ENCODE results near the gene POLK.
"Not testable (repeated sequence)": the region's sequence is repeated elsewhere in the genome, so short reads cannot be mapped to it uniquely, and the experiment has no call there.

The POLK gene

GRCh38 chr5:75521195-75521594 lies 9.5 kb downstream of the POLK start:
- in situ Hi-C loops (cut with MboI; ENCODE audit: low sequenced_read_pairs) = no loop called here
- no peaks in the 10 kb centered on the region for H3K27me3 ChIP-seq (ENCODE audit: low read depth)
- no peak overlapping the region for H3K4me3 ChIP-seq
- peaks cover 6% of the 10 kb centered on the region; the same call in 1 of the 2 replicates for H3K9me3 ChIP-seq
- no peaks in the 10 kb centered on the region for H3K4me1 ChIP-seq
- no peaks in the 10 kb centered on the region for H3K36me3 ChIP-seq (replicated peaks)
- DNase-seq (ENCODE audit: low spot score in 2 of 2) = no peak

- in situ Hi-C loops (cut with MboI; ENCODE audit: low sequenced_read_pairs) = no loop called here
- H3K27me3 ChIP-seq (ENCODE audit: low read depth) = no peaks in the 10 kb centered on the region
- no peaks in the 10 kb centered on the region for H3K36me3 ChIP-seq (replicated peaks)
- no peak overlapping the region for H3K4me3 ChIP-seq
- no peak for DNase-seq (ENCODE audit: low spot score in 2 of 2)
- H3K4me1 ChIP-seq = no peaks in the 10 kb centered on the region
- H3K9me3 ChIP-seq = peaks cover 6% of the 10 kb centered on the region; the same call in 1 of the 2 replicates
These were observed 10.3 kb downstream of the POLK start for GRCh38 chr5:75522025-75522424.

DNA sequence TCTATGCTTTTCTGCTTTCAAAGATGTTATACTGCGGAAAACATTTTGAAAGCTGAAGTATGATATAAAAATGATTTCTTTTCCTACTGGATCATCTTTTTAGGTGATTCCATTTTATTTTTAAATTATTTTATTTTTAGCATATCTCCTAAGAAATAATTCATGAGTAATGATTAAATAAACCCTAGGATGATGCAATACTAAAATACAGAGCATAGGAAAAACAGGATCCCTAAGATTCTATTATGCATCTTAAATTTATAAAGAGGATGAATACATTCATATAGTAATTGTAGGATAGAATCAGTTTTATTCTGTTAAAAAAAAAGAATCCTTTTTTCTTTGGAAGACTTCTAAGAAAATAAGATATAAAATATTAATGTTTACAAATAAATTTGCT lies 10.9 kb downstream of the POLK start:
- DNase-seq (ENCODE audit: low spot score in 2 of 2) = no peak
- Histone ChIP-seq H3K4me3 (no peak overlapping the region), H3K4me1 (no peaks in the 10 kb centered on the region), H3K9me3 (peaks cover 6% of the 10 kb centered on the region; the same call in 1 of the 2 replicates), H3K27me3 (ENCODE audit: low read depth) (no peaks in the 10 kb centered on the region), H3K36me3 (replicated peaks) (no peaks in the 10 kb centered on the region)
- in situ Hi-C loops (cut with MboI; ENCODE audit: low sequenced_read_pairs) = no loop called here

GRCh38 chr5:75523275-75523674 lies 11.6 kb downstream of the POLK start:
- no peaks in the 10 kb centered on the region for H3K4me1 ChIP-seq
- in situ Hi-C loops (cut with MboI; ENCODE audit: low sequenced_read_pairs) = no loop called here
- H3K4me3 ChIP-seq = no peak overlapping the region
- no peak for DNase-seq (ENCODE audit: low spot score in 2 of 2)
- peaks cover 6% of the 10 kb centered on the region; the same call in 1 of the 2 replicates for H3K9me3 ChIP-seq
- H3K27me3 ChIP-seq (ENCODE audit: low read depth) = no peaks in the 10 kb centered on the region
- no peaks in the 10 kb centered on the region for H3K36me3 ChIP-seq (replicated peaks)

- no peak for DNase-seq (ENCODE audit: low spot score in 2 of 2)
- H3K9me3 ChIP-seq = peaks cover 6% of the 10 kb centered on the region; the same call in 1 of the 2 replicates
- no peaks in the 10 kb centered on the region for H3K4me1 ChIP-seq
- H3K4me3 ChIP-seq = no peak overlapping the region
- H3K36me3 ChIP-seq (replicated peaks) = no peaks in the 10 kb centered on the region
- in situ Hi-C loops (cut with MboI; ENCODE audit: low sequenced_read_pairs) = no loop called here
- no peaks in the 10 kb centered on the region for H3K27me3 ChIP-seq (ENCODE audit: low read depth)
These were observed 12.4 kb downstream of the POLK start for GRCh38 chr5:75524071-75524470.

- in situ Hi-C loops (cut with MboI; ENCODE audit: low sequenced_read_pairs) = no loop called here
- Histone ChIP-seq H3K27me3 (ENCODE audit: low read depth) (no peaks in the 10 kb centered on the region), H3K4me1 (no peaks in the 10 kb centered on the region), H3K36me3 (replicated peaks) (no peaks in the 10 kb centered on the region), H3K9me3 (peaks cover 6% of the 10 kb centered on the region; the same call in 1 of the 2 replicates), H3K4me3 (no peak overlapping the region)
- no peak for DNase-seq (ENCODE audit: low spot score in 2 of 2)
These were observed 12.9 kb downstream of the POLK start for GRCh38 chr5:75524591-75524990.

- Histone ChIP-seq H3K4me3 (no peak overlapping the region), H3K27me3 (ENCODE audit: low read depth) (no peaks in the 10 kb centered on the region), H3K9me3 (peaks cover 6% of the 10 kb centered on the region; the same call in 1 of the 2 replicates), H3K4me1 (no peaks in the 10 kb centered on the region), H3K36me3 (replicated peaks) (no peaks in the 10 kb centered on the region)
- in situ Hi-C loops (cut with MboI; ENCODE audit: low sequenced_read_pairs) = no loop called here
- no peak for DNase-seq (ENCODE audit: low spot score in 2 of 2)
These were observed 13.7 kb downstream of the POLK start for GRCh38 chr5:75525344-75525743.

DNA sequence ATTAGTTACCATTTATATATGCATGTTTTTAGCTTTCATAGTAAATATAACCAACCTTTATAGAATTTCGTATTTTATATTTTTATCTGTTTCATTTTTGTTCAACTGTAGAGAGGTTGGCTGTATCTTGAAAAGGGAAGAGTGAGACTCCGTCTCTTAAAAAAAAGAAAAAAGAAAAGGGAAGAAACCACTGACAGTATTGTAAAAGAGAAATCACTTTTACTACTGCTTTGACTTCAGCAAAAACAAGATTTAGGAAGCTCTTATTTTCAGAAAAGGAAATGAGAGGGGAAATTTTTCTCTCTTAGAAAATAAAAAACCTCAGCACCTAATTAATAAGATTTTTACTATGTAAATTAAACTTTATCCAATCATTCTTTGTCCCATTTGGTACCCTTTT lies 14.4 kb downstream of the POLK start:
- in situ Hi-C loops (cut with MboI; ENCODE audit: low sequenced_read_pairs) = no loop called here

GRCh38 chr5:75529185-75529584 lies 17.5 kb downstream of the POLK start:
- Histone ChIP-seq H3K36me3 (replicated peaks) (no peaks in the 10 kb centered on the region), H3K27me3 (ENCODE audit: low read depth) (no peaks in the 10 kb centered on the region), H3K9me3 (no peaks in the 10 kb centered on the region), H3K4me1 (no peaks in the 10 kb centered on the region), H3K4me3 (no peak overlapping the region)
- in situ Hi-C loops (cut with MboI; ENCODE audit: low sequenced_read_pairs) = no loop called here
- DNase-seq (ENCODE audit: low spot score in 2 of 2) = no peak

More for the DNA sequence above, 14.4 kb downstream of the POLK start:
- no peaks in the 10 kb centered on the region for H3K36me3 ChIP-seq (replicated peaks)
- no peak for DNase-seq (ENCODE audit: low spot score in 2 of 2)
- no peaks in the 10 kb centered on the region for H3K4me1 ChIP-seq
- no peak overlapping the region for H3K4me3 ChIP-seq
- no peaks in the 10 kb centered on the region for H3K27me3 ChIP-seq (ENCODE audit: low read depth)
- no peaks in the 10 kb centered on the region for H3K9me3 ChIP-seq

GRCh38 chr5:75532190-75532589 lies 20.5 kb downstream of the POLK start:
- no peaks in the 10 kb centered on the region for H3K27me3 ChIP-seq (ENCODE audit: low read depth)
- no peaks in the 10 kb centered on the region for H3K36me3 ChIP-seq (replicated peaks)
- in situ Hi-C loops (cut with MboI; ENCODE audit: low sequenced_read_pairs) = no loop called here
- no peaks in the 10 kb centered on the region for H3K4me1 ChIP-seq
- no peak for DNase-seq (ENCODE audit: low spot score in 2 of 2)
- H3K4me3 ChIP-seq = no peak overlapping the region
- no peaks in the 10 kb centered on the region for H3K9me3 ChIP-seq

GRCh38 chr5:75533716-75534115 lies 22.0 kb downstream of the POLK start:
- in situ Hi-C loops (cut with MboI; ENCODE audit: low sequenced_read_pairs); H3K27me3 ChIP-seq (ENCODE audit: low read depth); H3K36me3 ChIP-seq (replicated peaks); H3K4me3 ChIP-seq; H3K9me3 ChIP-seq; H3K4me1 ChIP-seq; DNase-seq (ENCODE audit: low spot score in 2 of 2): not testable (repeated sequence)

- in situ Hi-C loops (cut with MboI; ENCODE audit: low sequenced_read_pairs) = no loop called here
- no peaks in the 10 kb centered on the region for H3K27me3 ChIP-seq (ENCODE audit: low read depth)
- no peaks in the 10 kb centered on the region for H3K4me1 ChIP-seq
- H3K4me3 ChIP-seq = no peak overlapping the region
- DNase-seq (ENCODE audit: low spot score in 2 of 2) = no peak
- H3K36me3 ChIP-seq (replicated peaks) = no peaks in the 10 kb centered on the region
- H3K9me3 ChIP-seq = no peaks in the 10 kb centered on the region
These were observed 23.0 kb downstream of the POLK start for GRCh38 chr5:75534734-75535133.

DNA sequence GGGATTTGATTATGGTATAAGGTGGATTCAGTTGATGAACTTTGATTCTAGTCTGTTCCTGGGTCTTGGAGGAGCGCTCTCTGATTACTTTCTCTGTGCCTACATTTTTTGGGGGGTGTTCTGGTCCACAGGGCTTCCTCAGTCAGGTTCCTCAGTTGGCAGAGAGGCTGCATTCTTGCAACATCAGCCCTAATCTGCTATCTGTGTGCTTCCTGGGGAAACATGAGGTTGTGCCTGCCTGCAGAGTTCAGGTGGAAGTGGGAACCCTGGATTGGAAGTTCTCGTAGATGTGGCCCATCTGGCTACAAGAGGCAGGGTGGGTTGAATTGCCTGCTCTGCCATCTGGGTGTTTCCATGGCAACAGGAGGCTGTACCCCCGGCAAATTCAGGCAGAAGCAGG lies 24.5 kb downstream of the POLK start:
- H3K4me3 ChIP-seq = no peak overlapping the region
- H3K9me3 ChIP-seq = no peaks in the 10 kb centered on the region
- no peak for DNase-seq (ENCODE audit: low spot score in 2 of 2)
- in situ Hi-C loops (cut with MboI; ENCODE audit: low sequenced_read_pairs) = no loop called here
- H3K36me3 ChIP-seq (replicated peaks) = no peaks in the 10 kb centered on the region
- no peaks in the 10 kb centered on the region for H3K27me3 ChIP-seq (ENCODE audit: low read depth)
- H3K4me1 ChIP-seq = no peaks in the 10 kb centered on the region

DNA sequence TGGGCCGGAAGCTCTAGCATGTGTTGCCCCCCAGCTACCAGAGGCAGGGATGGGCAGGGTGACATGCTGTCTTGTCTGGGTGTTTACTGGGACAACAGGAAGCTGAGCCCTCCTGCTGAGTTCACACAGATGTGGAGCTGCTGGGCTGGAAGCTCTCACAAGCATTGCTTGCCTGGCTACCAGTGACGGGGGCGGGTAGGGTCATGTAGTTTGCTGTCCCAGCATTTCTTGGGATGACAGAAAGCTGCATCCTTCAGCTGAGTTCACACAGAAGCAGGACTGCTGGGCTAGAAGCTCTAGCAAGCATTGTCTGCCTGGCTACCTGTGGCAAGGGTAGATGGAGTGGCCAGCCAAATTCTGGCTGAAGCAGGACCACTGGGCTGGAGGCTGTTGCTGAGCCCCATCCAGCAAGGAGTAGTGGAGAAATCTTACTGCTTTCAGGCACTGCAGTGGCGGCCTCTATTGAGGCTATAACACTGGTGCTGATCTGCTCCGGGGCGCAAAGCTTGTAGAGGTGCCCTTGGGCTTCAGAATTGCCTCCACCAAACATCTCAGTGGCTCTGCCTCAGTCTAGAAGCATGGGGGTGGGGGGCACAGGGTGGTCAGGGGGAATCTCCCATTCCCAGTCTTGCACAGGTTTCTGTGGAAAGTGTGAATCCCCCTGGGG lies 25.1 kb downstream of the POLK start:
- H3K4me1 ChIP-seq = no peaks in the 10 kb centered on the region
- H3K9me3 ChIP-seq = no peaks in the 10 kb centered on the region
- no peak overlapping the region for H3K4me3 ChIP-seq
- in situ Hi-C loops (cut with MboI; ENCODE audit: low sequenced_read_pairs) = no loop called here
- H3K27me3 ChIP-seq (ENCODE audit: low read depth) = no peaks in the 10 kb centered on the region
- no peak for DNase-seq (ENCODE audit: low spot score in 2 of 2)
- no peaks in the 10 kb centered on the region for H3K36me3 ChIP-seq (replicated peaks)

GRCh38 chr5:75538211-75538610 lies 26.5 kb downstream of the POLK start:
- Histone ChIP-seq H3K36me3 (replicated peaks) (no peaks in the 10 kb centered on the region), H3K4me3 (no peak overlapping the region), H3K9me3 (no peaks in the 10 kb centered on the region), H3K27me3 (ENCODE audit: low read depth) (no peaks in the 10 kb centered on the region), H3K4me1 (no peaks in the 10 kb centered on the region)
- DNase-seq (ENCODE audit: low spot score in 2 of 2) = no peak
- in situ Hi-C loops (cut with MboI; ENCODE audit: low sequenced_read_pairs) = no loop called here
